OCI-LY1 (cell line): ENCODE measurements around the gene THEM5.

Source experiments
- CTCF ChIP-seq: fragments of 200-600 bp; sonication (generic), shearing (Covaris generic); IDR thresholded peaks from 2 replicates; pipeline ENCODE4 v1.5.1; 2017; ENCODE audit warnings: mild to moderate bottlenecking, antibody characterized with exemption, low read length, moderate library complexity, mixed read lengths
- EZH2 ChIP-seq: fragments of 200-600 bp; sonication (generic), shearing (Covaris generic); IDR thresholded peaks from 2 replicates; pipeline ENCODE4 v1.8.0; 2017; ENCODE audit warnings: borderline replicate concordance, mixed run types, mild to moderate bottlenecking, antibody characterized with exemption, low read length, moderate library complexity, mixed read lengths

GRCh38 chr1:151891512-151891911 lies 38.0 kb upstream of the THEM5 start:
- no peak for TF ChIP-seq CTCF
- no peak for TF ChIP-seq EZH2
